Caco-2 (cell line): ENCODE results near the gene NSUN4. TPM values are rescaled to one million over a fixed set of nuclear protein-coding genes. Genes with fewer than 3 reads are reported as not detected.

Experiments used
- BruUV-seq: library from RNA; stranded (reverse); fragments of 400-500 nt; replicated peaks from 2 replicates; lab custom pipeline; 2021; lab: Mats Ljungman, UMichigan
- CTCF ChIA-PET: fragments of 300-600 bp; sonication (Branson Sonifier 250); formaldehyde crosslinking; loops from one replicate; lab custom pipeline; 2022; ENCODE audit warnings: antibody characterized with exemption; lab: Charles Lee
- POLR2A ChIA-PET: fragments of 300-600 bp; sonication (Branson Sonifier 250); formaldehyde crosslinking; loops from one replicate; lab custom pipeline; 2022; ENCODE audit warnings: antibody characterized with exemption; lab: Charles Lee
- DNase-seq, 2 experiments: peaks; one replicate each; pipeline versions ENCODE4 v3.0.0 to v3.0.0-alpha.2; 2020 to 2022
- H3K27me3 ChIP-seq: replicated peaks from 2 replicates; pipeline ENCODE4 v1.6.0; 2011; ENCODE audit warnings: low read length; ENCODE audit not compliant: control insufficient read depth, insufficient read depth
- H3K36me3 ChIP-seq: 2 replicates; pipeline ENCODE4 v1.5.1; 2011; ENCODE audit warnings: low read length; ENCODE audit not compliant: control insufficient read depth, insufficient read depth
- H3K4me1 ChIP-seq: fragments of 250-450 bp; sonication (Bioruptor Pico); 2 replicates; pipeline ENCODE4 v1.5.1; 2020; ENCODE audit warnings: mild to moderate bottlenecking
- H3K4me3 ChIP-seq: 2 replicates; pipeline ENCODE4 v1.5.1; 2011; ENCODE audit warnings: low read depth, mild to moderate bottlenecking, control low read depth, low read length
- H3K9me3 ChIP-seq: fragments of 250-450 bp; sonication (Bioruptor Pico); 2 replicates; pipeline ENCODE4 v1.5.1; 2020; ENCODE audit warnings: mild to moderate bottlenecking, moderate library complexity
- H3K27ac Mint-ChIP-seq: one replicate; pipeline ENCODE4 v1.8.0; 2022; ENCODE audit warnings: mixed read lengths; ENCODE audit not compliant: unreplicated experiment
- H3K27me3 Mint-ChIP-seq: one replicate; pipeline ENCODE4 v1.8.0; 2022; ENCODE audit warnings: mixed read lengths; ENCODE audit not compliant: insufficient read depth, unreplicated experiment
- H3K36me3 Mint-ChIP-seq: one replicate; pipeline ENCODE4 v1.8.0; 2022; ENCODE audit warnings: mild to moderate bottlenecking, mixed read lengths; ENCODE audit not compliant: insufficient read depth, unreplicated experiment
- H3K4me1 Mint-ChIP-seq: one replicate; pipeline ENCODE4 v1.8.0; 2022; ENCODE audit warnings: low read depth, mixed read lengths; ENCODE audit not compliant: unreplicated experiment
- H3K4me3 Mint-ChIP-seq: one replicate; pipeline ENCODE4 v1.8.0; 2022; ENCODE audit warnings: mild to moderate bottlenecking, moderate library complexity, mixed read lengths; ENCODE audit not compliant: unreplicated experiment
- H3K9me3 Mint-ChIP-seq: one replicate; pipeline ENCODE4 v1.8.0; 2022; ENCODE audit warnings: mixed read lengths; ENCODE audit not compliant: unreplicated experiment
- CTCF ChIP-seq, 2 experiments: fragments of 200-600 bp in 1 of 2; IDR thresholded peaks; 1 replicate in 1 of 2; 2 replicates in 1 of 2; pipeline versions ENCODE4 v1.5.1 to v1.8.0; 2011 to 2022; ENCODE audit warnings: antibody characterized with exemption in 1 of 2, control low read depth in 1 of 2, inconsistent platforms in 1 of 2, low read depth in 1 of 2, low read length in 1 of 2, mild to moderate bottlenecking in 1 of 2, moderate library complexity in 1 of 2; ENCODE audit not compliant: insufficient read depth in 1 of 2, severe bottlenecking in 1 of 2, unreplicated experiment in 1 of 2
- intact Hi-C: fragments of 100-400 bp; cut with micrococcal nuclease; formaldehyde crosslinking; loops from one replicate; pipeline ENCODE4 v1.10.0; 2022; ENCODE audit not compliant: unreplicated experiment
- total RNA-seq: library from RNA; stranded (reverse); gene quantifications from 2 replicates; pipeline ENCODE4 v1.2.3, GENCODE V29; 2022

NSUN4 gene
- total RNA-seq, 1 experiment from 2014 or later, result 21.8 TPM

GRCh38 chr1:46406881-46407608 is 66.4 kb downstream of the NSUN4 start:
- H3K4me1 ChIP-seq, result peaks cover 1% of the 10 kb centered on the region; the same call in 1 of the 2 replicates
- no peaks in the 10 kb centered on the region for H3K4me1 Mint-ChIP-seq
- no peak for TF ChIP-seq CTCF (IDR thresholded peaks at IDR 0.05; ENCODE audit: insufficient read depth in 1 of 2, low read depth in 1 of 2, low read length in 1 of 2, severe bottlenecking in 1 of 2, unreplicated experiment in 1 of 2)
- intact Hi-C loops, result no loop called here
- H3K9me3 Mint-ChIP-seq, result no peaks in the 10 kb centered on the region
- no peak for DNase-seq
- H3K9me3 ChIP-seq, result no peaks in the 10 kb centered on the region
- no peaks in the 10 kb centered on the region for H3K27me3 ChIP-seq
- no peaks in the 10 kb centered on the region for H3K27me3 Mint-ChIP-seq
- H3K36me3 Mint-ChIP-seq, result no peaks in the 10 kb centered on the region
- ChIA-PET CTCF (interaction anchor here (0.6 kb wide), 1 partner anchor 143 kb away, joined by 3 read pairs; no protein-coding TSS in a partner anchor), POLR2A (no interaction called here)
- no peaks in the 10 kb centered on the region for H3K36me3 ChIP-seq
- no peak overlapping the region for H3K4me3 ChIP-seq
- BruUV-seq, result no TSS peak
- H3K27ac Mint-ChIP-seq, result no peak overlapping the region
- no peak overlapping the region for H3K4me3 Mint-ChIP-seq

- Histone ChIP-seq H3K27me3 (no peaks in the 10 kb centered on the region), H3K4me1 (no peaks in the 10 kb centered on the region), H3K9me3 (no peaks in the 10 kb centered on the region), H3K36me3 (no peaks in the 10 kb centered on the region), H3K4me3 (no peak overlapping the region)
- no peaks in the 10 kb centered on the region for H3K36me3 Mint-ChIP-seq
- H3K4me1 Mint-ChIP-seq, result no peaks in the 10 kb centered on the region
- DNase-seq, result no peak
- intact Hi-C loops, result no loop called here
- ChIA-PET CTCF (no interaction called here), POLR2A (no interaction called here)
- H3K27ac Mint-ChIP-seq, result no peak overlapping the region
- no peak for TF ChIP-seq CTCF (IDR thresholded peaks at IDR 0.05; ENCODE audit: insufficient read depth in 1 of 2, low read depth in 1 of 2, low read length in 1 of 2, severe bottlenecking in 1 of 2, unreplicated experiment in 1 of 2)
- no TSS peak for BruUV-seq
- no peak overlapping the region for H3K4me3 Mint-ChIP-seq
- H3K27me3 Mint-ChIP-seq, result no peaks in the 10 kb centered on the region
- H3K9me3 Mint-ChIP-seq, result no peaks in the 10 kb centered on the region
These were observed 67.0 kb downstream of the NSUN4 start for GRCh38 chr1:46407636-46408035.

- Histone ChIP-seq H3K36me3 (no peaks in the 10 kb centered on the region), H3K9me3 (no peaks in the 10 kb centered on the region), H3K27me3 (no peaks in the 10 kb centered on the region), H3K4me1 (no peaks in the 10 kb centered on the region), H3K4me3 (no peak overlapping the region)
- H3K9me3 Mint-ChIP-seq, result no peaks in the 10 kb centered on the region
- no TSS peak for BruUV-seq
- H3K4me1 Mint-ChIP-seq, result no peaks in the 10 kb centered on the region
- intact Hi-C loops, result no loop called here
- H3K4me3 Mint-ChIP-seq, result no peak overlapping the region
- no peak for DNase-seq
- POLR2A ChIA-PET, result no interaction called here
- H3K36me3 Mint-ChIP-seq, result no peaks in the 10 kb centered on the region
- no peaks in the 10 kb centered on the region for H3K27me3 Mint-ChIP-seq
- CTCF ChIA-PET, result no interaction called here
- TF ChIP-seq CTCF (IDR thresholded peaks at IDR 0.05; ENCODE audit: insufficient read depth in 1 of 2, low read depth in 1 of 2, low read length in 1 of 2, severe bottlenecking in 1 of 2, unreplicated experiment in 1 of 2), result no peak
- H3K27ac Mint-ChIP-seq, result no peak overlapping the region
These were observed 67.9 kb downstream of the NSUN4 start for GRCh38 chr1:46408356-46409062.
